A549 treated with AZD9567 at 1 μM for 4 hours (cell line): Measurements from ENCODE around the gene SMIM21. TPM values are rescaled to one million over a fixed set of nuclear protein-coding genes. Genes with fewer than 3 reads are reported as not detected.

Experiments
- total RNA-seq: library from RNA; stranded (reverse); fragments of 200-300 nt; extraction: Qiagen RNA extraction; gene quantifications from 5 replicates; pipeline ENCODE4 v1.2.3, GENCODE V29; 2022; ENCODE audit not compliant: insufficient read depth

SMIM21 gene
- total RNA-seq = not detected in 5 replicates

GRCh38 chr18:75427603-75428002 is at the start of gene SMIM21:
Gene SMIM21, minus strand, starts transcription at chr18:75427703. Its CDS starts 140 bp downstream, at chr18:75427563.

Other genes starting within 250 kb of the SMIM21 start
- gene PTGR3, start 218.6 kb downstream of the SMIM21 start, total RNA-seq = 12.0 to 24.5 TPM (median 17.0 TPM) in 5 replicates
- 4.5 to 5.7 TPM (median 5.2 TPM) in 5 replicates for gene TSHZ1, start 216.9 kb downstream of the SMIM21 start, total RNA-seq